Ramos (cell line): ENCODE results near the gene PPFIA4.
"Not testable (repeated sequence)": the region's sequence is repeated elsewhere in the genome, so short reads cannot be mapped to it uniquely, and the experiment has no call there.

ENCODE experiments used
- in situ Hi-C: fragments of 300-500 bp; cut with MboI; formaldehyde crosslinking; loops from one replicate; pipeline ENCODE4 v1.14.3; 2022; ENCODE audit warnings: low sequenced_read_pairs; ENCODE audit not compliant: unreplicated experiment

Gene PPFIA4

GRCh38 chr1:203011582-203011981 lies 14.7 kb upstream of the PPFIA4 start:
- in situ Hi-C loops = no loop called here

- in situ Hi-C loops = no loop called here
Observed at GRCh38 chr1:203017061-203017460, 9.2 kb upstream of the PPFIA4 start.

GRCh38 chr1:203017692-203018091 lies 8.6 kb upstream of the PPFIA4 start:
- in situ Hi-C loops = no loop called here

- in situ Hi-C loops = not testable (repeated sequence)
Observed at GRCh38 chr1:203022855-203023254, 3.4 kb upstream of the PPFIA4 start.

GRCh38 chr1:203025686-203026030 lies 633 bp upstream of the PPFIA4 start:
- in situ Hi-C loops = loop anchor here (25.0 kb wide), 1 partner anchor 187 kb away; no protein-coding TSS in a partner anchor

GRCh38 chr1:203026666-203027663 lies 674 bp downstream of the PPFIA4 start:
- in situ Hi-C loops = loop anchor here (25.0 kb wide), 1 partner anchor 185 kb away; no protein-coding TSS in a partner anchor

GRCh38 chr1:203028067-203028783 lies 1.9 kb downstream of the PPFIA4 start:
- in situ Hi-C loops = loop anchor here (25.0 kb wide), 1 partner anchor 184 kb away; no protein-coding TSS in a partner anchor

- in situ Hi-C loops = loop anchor here (25.0 kb wide), 1 partner anchor 183 kb away; no protein-coding TSS in a partner anchor
Observed at GRCh38 chr1:203028784-203029553, 2.7 kb downstream of the PPFIA4 start.

- in situ Hi-C loops = loop anchor here (25.0 kb wide), 1 partner anchor 181 kb away; no protein-coding TSS in a partner anchor
Observed at GRCh38 chr1:203031467-203031866, 5.2 kb downstream of the PPFIA4 start.

GRCh38 chr1:203033287-203033686 lies 7.0 kb downstream of the PPFIA4 start:
- in situ Hi-C loops = loop anchor here (25.0 kb wide), 1 partner anchor 179 kb away; no protein-coding TSS in a partner anchor

- in situ Hi-C loops = loop anchor here (25.0 kb wide), 1 partner anchor 178 kb away; no protein-coding TSS in a partner anchor
Observed at GRCh38 chr1:203033917-203034316, 7.6 kb downstream of the PPFIA4 start.

GRCh38 chr1:203034422-203035110 lies 8.3 kb downstream of the PPFIA4 start:
- in situ Hi-C loops = loop anchor here (25.0 kb wide), 1 partner anchor 178 kb away; no protein-coding TSS in a partner anchor

- in situ Hi-C loops = loop anchor here (25.0 kb wide), 1 partner anchor 177 kb away; no protein-coding TSS in a partner anchor
Observed at GRCh38 chr1:203035111-203036000, 9.1 kb downstream of the PPFIA4 start.

- in situ Hi-C loops = loop anchor here (25.0 kb wide), 1 partner anchor 176 kb away; no protein-coding TSS in a partner anchor
Observed at GRCh38 chr1:203036135-203036534, 9.8 kb downstream of the PPFIA4 start.

- in situ Hi-C loops = loop anchor here (25.0 kb wide), 1 partner anchor 176 kb away; no protein-coding TSS in a partner anchor
Observed at GRCh38 chr1:203036537-203036936, 10.2 kb downstream of the PPFIA4 start.

GRCh38 chr1:203037509-203038190 lies 11.4 kb downstream of the PPFIA4 start:
- in situ Hi-C loops = loop anchor here (25.0 kb wide), 1 partner anchor 175 kb away; no protein-coding TSS in a partner anchor

GRCh38 chr1:203038217-203038741 lies 12.0 kb downstream of the PPFIA4 start:
- in situ Hi-C loops = loop anchor here (25.0 kb wide), 1 partner anchor 174 kb away; no protein-coding TSS in a partner anchor
